Peyer's patch (tissue), 4 donors: ENCODE data around the gene PRR7.

Source experiments
- POLR2A ChIP-seq, 2 donors: fragments of 450-650 bp; IDR thresholded peaks; one replicate each; pipeline ENCODE4 v1.5.1; 2017; ENCODE audit warnings: antibody characterized with exemption in 2 of 2, mild to moderate bottlenecking in 2 of 2, moderate library complexity in 2 of 2
- TF ChIP-seq, protein P1 (sequence below), 6 experiments: fragments of 450-650 bp in 4 of 6; fragments of 200-600 bp in 2 of 6; sonication (generic) in 1 of 6; IDR thresholded peaks; one replicate each; pipeline ENCODE4 v1.5.1; 2017 to 2019; ENCODE audit warnings: antibody characterized with exemption in 6 of 6, mild to moderate bottlenecking in 3 of 6, moderate library complexity in 1 of 6

GRCh38 chr5:177493795-177494345, 47.3 kb downstream of the PRR7 start:
- no peak for TF ChIP-seq POLR2A (IDR thresholded peaks at IDR 0.05)
- TF ChIP-seq, protein P1, sequence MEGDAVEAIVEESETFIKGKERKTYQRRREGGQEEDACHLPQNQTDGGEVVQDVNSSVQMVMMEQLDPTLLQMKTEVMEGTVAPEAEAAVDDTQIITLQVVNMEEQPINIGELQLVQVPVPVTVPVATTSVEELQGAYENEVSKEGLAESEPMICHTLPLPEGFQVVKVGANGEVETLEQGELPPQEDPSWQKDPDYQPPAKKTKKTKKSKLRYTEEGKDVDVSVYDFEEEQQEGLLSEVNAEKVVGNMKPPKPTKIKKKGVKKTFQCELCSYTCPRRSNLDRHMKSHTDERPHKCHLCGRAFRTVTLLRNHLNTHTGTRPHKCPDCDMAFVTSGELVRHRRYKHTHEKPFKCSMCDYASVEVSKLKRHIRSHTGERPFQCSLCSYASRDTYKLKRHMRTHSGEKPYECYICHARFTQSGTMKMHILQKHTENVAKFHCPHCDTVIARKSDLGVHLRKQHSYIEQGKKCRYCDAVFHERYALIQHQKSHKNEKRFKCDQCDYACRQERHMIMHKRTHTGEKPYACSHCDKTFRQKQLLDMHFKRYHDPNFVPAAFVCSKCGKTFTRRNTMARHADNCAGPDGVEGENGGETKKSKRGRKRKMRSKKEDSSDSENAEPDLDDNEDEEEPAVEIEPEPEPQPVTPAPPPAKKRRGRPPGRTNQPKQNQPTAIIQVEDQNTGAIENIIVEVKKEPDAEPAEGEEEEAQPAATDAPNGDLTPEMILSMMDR (IDR thresholded peaks at IDR 0.05), result no peak
